Right cardiac atrium (tissue), 5 donors: ENCODE data around the gene MRPS2. TPM values are rescaled to one million over a fixed set of nuclear protein-coding genes. Genes with fewer than 3 reads are reported as not detected.

Source experiments
- ATAC-seq, 2 donors: fragments of 200-7000 bp; cut with Tn5 transposase; one replicate each; pipeline versions ENCODE4 v1.8.0 to v1.9.1; 2020; ENCODE audit warnings: moderate library complexity in 2 of 2, mild to moderate bottlenecking in 1 of 2
- DNase-seq, 3 donors: peaks; one replicate each; pipeline ENCODE4 v3.0.0-alpha.2; 2020
- H3K27ac ChIP-seq: one replicate; pipeline ENCODE4 v1.5.1; 2013; ENCODE audit warnings: mild to moderate bottlenecking, low read length, control low read depth, moderate library complexity
- H3K27me3 ChIP-seq: one replicate; pipeline ENCODE4 v1.6.1; 2013; ENCODE audit not compliant: control insufficient read depth, insufficient read depth
- H3K4me1 ChIP-seq: one replicate; pipeline ENCODE4 v1.6.1; 2013; ENCODE audit warnings: low read length; ENCODE audit not compliant: control insufficient read depth, insufficient read depth
- H3K4me3 ChIP-seq: one replicate; pipeline ENCODE4 v1.5.1; 2013; ENCODE audit warnings: low read length, control low read depth
- H3K9me3 ChIP-seq: one replicate; pipeline ENCODE4 v1.6.1; 2013; ENCODE audit warnings: low read length; ENCODE audit not compliant: control insufficient read depth
- WGBS: extraction: QIAGEN DNeasy Blood & Tissue Kit; methylation state at CpG from one replicate; pipeline ENCODE4 v1.1.7; 2013; 5-methylcytosine and 5-hydroxymethylcytosine counted together
- intact Hi-C, 4 donors: fragments of 100-400 bp; cut with DNase I; formaldehyde crosslinking; loops; one replicate each; pipeline versions ENCODE4 v1.11.0 to v1.14.0; 2022 to 2023
- polyA plus RNA-seq: library from polyadenylated mRNA; stranded (reverse); fragments of 200-250 nt; gene quantifications from one replicate; pipeline ENCODE4 v1.2.3, GENCODE V29; 2013
- total RNA-seq, 4 donors: library from RNA; stranded (reverse); fragmentation: NEBNext Ultra II Directional; extraction: Animal tissue kit (Norgen Biotek cat#: 25700); gene quantifications; one replicate each; pipeline ENCODE4 v1.2.1, GENCODE V29; 2021
- donor health status: healthy with polysubstance abuse.
- donor health status: DM: no; HTN: yes; CAD: no.
- donor health status: DM: no; HTN: no; CAD: no.
- donor health status: DM: no; HTN: yes; CAD: no; lungs with severe emphysema.
- donor health status: DM: yes; HTN: yes; CAD: no.

Gene MRPS2
- total and polyA plus RNA-seq, 5 donors: 27.1 to 48.9 (median 38.1) TPM

DNA sequence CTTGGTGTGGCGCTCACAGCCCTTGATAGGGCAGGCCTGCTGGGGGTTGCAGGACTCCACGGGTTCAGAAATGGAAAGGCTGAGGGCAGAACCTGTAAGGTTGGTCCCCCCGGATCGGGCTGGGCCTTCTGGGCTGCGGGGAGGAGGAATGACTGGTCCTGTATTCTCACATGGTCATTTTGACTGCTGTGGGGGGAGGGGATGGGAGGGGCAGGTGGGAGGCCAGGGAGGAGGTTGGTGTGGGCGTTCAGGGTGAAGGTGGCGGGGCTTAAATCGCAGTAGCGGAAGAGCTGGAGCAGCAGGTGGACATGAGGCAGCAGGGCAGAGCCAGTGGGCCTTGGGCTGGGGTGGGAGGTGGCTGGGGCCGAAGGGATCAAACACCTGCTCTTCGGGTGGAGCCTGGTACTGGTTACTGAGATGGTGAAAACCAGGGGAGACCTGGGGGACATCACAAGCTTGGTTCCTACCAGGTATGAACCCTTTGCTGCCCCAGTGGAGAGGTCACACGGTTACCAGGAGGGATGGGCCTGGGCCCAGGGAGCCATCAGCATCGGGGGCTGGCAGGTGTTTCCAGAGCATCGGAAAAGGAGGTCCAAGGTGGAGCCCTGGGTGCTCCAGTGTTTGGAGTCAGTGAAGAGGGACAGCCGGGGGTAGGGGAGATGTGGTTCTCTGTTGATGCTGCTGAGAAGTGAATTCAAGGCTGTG is 1.8 kb downstream of the MRPS2 start:
- intact Hi-C loops: no loop called here

DNA sequence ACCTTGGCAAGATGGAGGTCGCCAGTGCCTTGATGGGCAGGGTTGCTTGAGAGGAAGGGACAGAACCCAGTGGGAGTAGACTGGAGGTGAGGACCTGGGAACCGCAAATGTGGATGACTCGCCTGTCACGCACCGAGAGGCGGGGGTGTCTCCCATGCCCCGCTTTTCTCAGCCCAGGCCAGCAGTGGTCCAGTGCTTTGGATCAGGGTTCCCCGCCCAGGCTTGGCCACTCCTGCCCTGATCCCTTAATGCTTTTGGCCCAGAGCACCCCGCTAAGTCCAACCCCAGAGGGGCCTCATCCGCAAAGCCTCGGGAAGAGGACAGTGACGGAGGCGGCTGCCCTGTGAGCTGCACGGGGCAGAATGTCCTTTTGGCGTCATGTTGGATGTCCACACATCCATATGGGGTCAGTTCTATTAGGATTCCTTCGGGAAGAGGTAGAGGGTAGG is 2.4 kb downstream of the MRPS2 start:
- H3K27me3 ChIP-seq: no peaks in the 10 kb centered on the region
- H3K4me1 ChIP-seq: no peaks in the 10 kb centered on the region
- ATAC-seq (no peak), DNase-seq (peak in 2 of 3 donors; percentile 20 to 65)
- no peaks in the 10 kb centered on the region for H3K9me3 ChIP-seq
- 88% methylated on average over 16 of the region's 16 CpGs for WGBS
- intact Hi-C loops: no loop called here
- no peak overlapping the region for H3K27ac ChIP-seq
- no peak overlapping the region for H3K4me3 ChIP-seq

More for the DNA sequence above, 1.8 kb downstream of the MRPS2 start:
- WGBS: 90% methylated on average over 15 of the region's 15 CpGs
- ATAC-seq (no peak), DNase-seq (peak in 1 of 3 donors; percentile 49)
- Histone ChIP-seq H3K9me3 (no peaks in the 10 kb centered on the region), H3K27me3 (no peaks in the 10 kb centered on the region), H3K27ac (no peak overlapping the region), H3K4me3 (no peak overlapping the region), H3K4me1 (no peaks in the 10 kb centered on the region)

DNA sequence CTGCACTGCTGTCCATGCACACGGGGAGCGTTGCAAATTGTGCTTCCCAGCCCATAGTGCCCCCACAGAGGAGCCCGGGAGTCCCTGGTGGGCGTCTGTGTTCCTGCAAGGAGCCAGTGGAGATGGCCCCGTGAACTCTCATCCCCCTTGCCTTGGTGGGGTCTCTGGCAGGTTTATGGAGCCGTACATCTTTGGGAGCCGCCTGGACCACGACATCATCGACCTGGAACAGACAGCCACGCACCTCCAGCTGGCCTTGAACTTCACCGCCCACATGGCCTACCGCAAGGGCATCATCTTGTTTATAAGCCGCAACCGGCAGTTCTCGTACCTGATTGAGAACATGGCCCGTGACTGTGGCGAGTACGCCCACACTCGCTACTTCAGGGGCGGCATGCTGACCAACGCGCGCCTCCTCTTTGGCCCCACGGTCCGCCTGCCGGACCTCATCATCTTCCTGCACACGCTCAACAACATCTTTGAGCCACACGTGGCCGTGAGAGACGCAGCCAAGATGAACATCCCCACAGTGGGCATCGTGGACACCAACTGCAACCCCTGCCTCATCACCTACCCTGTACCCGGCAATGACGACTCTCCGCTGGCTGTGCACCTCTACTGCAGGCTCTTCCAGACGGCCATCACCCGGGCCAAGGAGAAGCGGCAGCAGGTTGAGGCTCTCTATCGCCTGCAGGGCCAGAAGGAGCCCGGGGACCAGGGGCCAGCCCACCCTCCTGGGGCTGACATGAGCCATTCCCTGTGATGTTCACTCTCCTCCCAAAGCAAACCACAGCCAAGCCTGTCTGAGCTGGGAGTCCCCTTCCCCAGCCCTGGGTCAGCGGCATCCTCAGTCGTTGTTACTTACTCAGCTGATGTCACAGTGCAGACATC is 3.1 kb downstream of the MRPS2 start:
- DNase-seq (peak in 1 of 3 donors; percentile 45), ATAC-seq (no peak)
- no peak overlapping the region for H3K4me3 ChIP-seq
- no peaks in the 10 kb centered on the region for H3K4me1 ChIP-seq
- intact Hi-C loops: no loop called here
- no peaks in the 10 kb centered on the region for H3K9me3 ChIP-seq
- H3K27ac ChIP-seq: no peak overlapping the region
- WGBS: 90% methylated on average over 41 of the region's 41 CpGs
- H3K27me3 ChIP-seq: no peaks in the 10 kb centered on the region

DNA sequence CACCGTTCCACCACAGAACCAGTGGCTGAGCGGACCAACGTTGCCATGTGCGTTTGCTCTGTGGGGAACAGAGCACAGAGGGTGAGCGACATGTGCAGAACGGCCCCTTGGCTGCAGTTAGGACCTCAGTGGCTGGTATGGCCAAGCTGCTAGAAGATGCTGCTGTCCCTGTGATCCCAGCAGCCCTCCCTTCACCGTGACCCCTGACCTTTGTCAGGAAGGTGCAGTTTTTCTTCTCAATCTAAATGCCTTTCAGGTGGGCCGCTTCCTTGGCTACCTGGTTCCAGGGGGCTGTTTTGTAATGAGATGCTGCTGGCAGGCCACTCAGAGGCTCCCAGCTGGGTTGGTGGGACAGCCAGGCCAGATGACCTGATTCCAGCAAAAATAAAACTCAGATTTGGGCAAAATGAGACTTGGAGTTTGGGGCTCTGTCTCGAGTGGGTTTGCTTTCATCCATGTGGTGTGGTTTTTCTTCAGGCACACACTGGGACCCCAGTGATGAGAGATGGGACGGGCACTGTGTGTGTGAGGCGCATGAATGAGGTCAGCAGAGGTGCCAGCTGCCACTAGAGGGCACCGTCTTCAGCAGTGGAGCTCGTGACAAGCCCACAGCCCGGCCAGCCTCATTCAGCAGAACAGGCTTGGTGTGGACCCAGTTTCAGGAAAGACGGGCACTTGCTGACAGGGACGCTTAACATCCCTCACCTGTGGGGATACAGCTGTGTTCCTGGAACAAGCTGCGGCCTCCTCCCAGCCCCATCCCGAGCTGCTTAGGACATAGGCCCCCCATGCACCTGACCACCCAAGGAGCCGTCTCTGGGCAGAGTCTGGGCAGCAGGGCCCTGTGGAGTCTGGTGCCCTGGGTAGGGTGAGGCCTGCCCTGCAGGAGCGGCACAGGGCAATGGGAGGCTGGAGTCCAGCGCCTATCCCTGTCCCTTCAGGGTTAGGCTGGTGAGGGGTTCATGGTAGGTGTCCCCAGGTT is 4.1 kb downstream of the MRPS2 start:
- H3K4me1 ChIP-seq: no peaks in the 10 kb centered on the region
- H3K27me3 ChIP-seq: no peaks in the 10 kb centered on the region
- H3K27ac ChIP-seq: no peak overlapping the region
- intact Hi-C loops: no loop called here
- no peaks in the 10 kb centered on the region for H3K9me3 ChIP-seq
- 63% methylated on average over 21 of the region's 21 CpGs for WGBS
- no peak overlapping the region for H3K4me3 ChIP-seq
- ATAC-seq: no peak
- DNase-seq: peak; percentile 57 to 85 (median 79)

DNA sequence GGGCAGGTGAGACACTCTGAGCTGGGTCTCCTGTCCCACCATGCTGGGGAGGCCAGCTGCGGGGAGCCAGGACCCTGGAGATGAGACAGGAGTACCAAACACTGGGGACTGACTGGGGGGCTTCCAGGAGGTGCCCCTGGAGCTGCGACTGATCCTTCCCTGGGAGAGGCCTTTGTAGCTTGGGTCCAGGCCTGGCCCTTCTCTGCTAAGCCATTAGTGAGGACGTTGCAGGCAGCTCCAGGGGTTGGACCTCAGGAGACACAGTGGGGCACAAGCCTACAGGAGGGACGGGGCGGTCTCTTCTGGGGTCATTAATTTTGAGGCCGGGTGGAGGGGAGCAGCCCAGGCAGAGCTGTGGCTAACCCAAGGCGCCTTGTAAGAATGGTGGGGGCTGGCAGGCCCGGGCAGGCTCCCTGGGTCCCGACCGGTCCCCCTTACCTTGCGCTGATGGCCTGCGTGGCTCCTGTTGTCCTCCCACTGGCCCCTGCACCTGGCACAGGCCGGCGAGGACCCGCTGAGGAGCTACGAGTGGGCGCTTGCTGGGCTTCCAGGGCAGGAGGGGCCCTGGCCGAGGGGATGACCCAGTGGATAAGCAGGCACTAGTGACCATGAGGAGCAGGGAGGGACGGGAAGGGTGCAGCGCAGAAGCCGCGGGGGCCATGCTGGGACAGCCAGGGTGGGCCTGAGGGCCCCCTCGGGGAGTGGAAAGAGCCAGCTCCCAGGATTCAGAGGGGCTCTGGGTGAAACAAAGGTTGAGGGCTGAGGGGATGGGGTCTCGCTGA is 5.1 kb downstream of the MRPS2 start:
- intact Hi-C loops: no loop called here
- 86% methylated on average over 24 of the region's 24 CpGs for WGBS
- Histone ChIP-seq H3K4me1 (no peaks in the 10 kb centered on the region), H3K27me3 (no peaks in the 10 kb centered on the region), H3K9me3 (no peaks in the 10 kb centered on the region), H3K4me3 (no peak overlapping the region), H3K27ac (no peak overlapping the region)
- ATAC-seq: no peak
- DNase-seq: no peak

DNA sequence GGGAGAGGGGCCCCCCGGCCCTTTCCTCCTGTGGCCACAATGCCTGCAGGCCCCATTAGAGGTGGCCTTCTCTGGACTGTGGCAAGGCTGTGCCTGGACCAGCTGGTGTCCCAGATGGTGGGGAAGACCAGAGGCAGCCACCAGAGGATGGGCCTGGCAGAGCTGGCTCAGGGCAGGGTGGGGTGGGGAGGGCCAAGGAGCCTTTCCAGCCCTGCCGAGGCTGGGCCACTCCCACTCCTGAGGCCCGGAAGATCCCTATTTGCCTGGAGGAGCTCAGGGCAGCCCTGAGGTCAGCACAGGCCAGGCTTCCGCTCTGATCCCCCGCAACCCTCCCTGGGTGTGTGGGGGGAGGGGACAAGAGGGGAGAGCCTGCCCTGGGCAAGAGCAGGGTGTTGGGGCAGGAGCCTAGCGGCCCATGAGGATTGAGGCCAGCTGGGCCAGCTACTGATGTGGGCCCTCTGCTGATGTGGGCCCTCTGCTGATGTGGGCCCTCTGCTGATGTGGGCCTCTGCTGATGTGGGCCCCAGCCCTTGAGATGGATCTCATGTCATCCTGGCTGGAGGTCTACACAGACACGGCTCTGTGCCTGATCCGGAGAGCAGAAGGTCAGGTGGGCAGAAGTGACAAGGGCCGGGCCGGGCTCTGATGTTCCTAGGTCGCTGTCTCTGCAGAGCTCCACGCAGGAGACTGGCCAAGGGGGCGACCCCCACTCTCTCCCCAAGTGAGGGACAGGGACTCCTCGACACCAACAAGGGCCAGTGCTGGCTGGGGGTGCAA is 6.0 kb downstream of the MRPS2 start:
- Histone ChIP-seq H3K27me3 (no peaks in the 10 kb centered on the region), H3K9me3 (no peaks in the 10 kb centered on the region), H3K27ac (no peak overlapping the region), H3K4me1 (no peaks in the 10 kb centered on the region), H3K4me3 (no peak overlapping the region)
- WGBS: 56% methylated on average over 14 of the region's 14 CpGs
- ATAC-seq (peak in 1 of 2 donors; percentile 24), DNase-seq (peak in 1 of 3 donors; percentile 39)
- intact Hi-C loops: no loop called here

DNA sequence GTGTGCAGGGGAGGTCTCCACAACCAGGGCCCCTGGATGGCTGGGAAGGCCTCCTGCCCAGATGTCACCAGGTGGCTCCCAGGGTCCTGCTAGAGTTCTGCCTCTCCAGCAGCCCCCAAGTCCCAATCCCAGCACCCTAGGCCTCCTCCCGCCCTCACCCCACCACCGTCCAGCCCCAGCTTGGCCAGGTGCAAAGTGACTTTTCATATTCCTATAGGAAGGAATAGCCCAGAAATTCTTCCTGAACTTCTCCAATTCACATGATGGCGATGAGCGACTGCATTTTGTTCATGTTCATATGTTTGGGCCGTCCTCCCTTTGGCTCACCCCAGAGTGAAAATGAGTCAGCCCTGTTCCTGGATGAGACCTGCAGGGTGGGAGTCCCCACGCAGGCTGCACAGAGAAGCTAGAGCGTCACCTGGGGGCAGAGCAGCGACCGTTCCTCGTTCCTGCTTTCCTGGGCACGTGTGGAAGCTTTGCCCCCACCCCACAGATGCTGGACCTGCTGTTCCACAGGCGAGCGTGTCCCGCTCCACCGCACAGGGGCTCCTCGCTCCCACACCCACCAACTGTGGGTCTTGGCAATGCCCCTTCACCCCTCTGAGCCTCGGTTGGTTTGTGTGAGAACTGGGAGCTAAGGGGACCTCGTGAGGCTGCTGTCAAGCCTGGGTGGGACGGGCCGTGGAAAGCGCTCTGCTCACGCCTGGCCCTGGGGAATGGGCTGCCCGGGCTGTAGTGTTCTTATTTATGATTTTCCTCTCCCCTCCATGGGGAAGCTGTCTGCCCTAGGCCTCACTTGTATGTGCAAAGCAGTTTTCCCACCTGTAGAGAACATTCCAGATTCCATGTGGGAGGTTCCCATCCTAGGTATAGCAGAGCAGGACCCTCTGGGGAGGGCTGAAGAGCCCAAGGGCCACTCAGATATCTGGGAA is 6.9 kb downstream of the MRPS2 start:
- no peaks in the 10 kb centered on the region for H3K9me3 ChIP-seq
- DNase-seq (no peak), ATAC-seq (no peak)
- H3K4me3 ChIP-seq: no peak overlapping the region
- H3K4me1 ChIP-seq: no peaks in the 10 kb centered on the region
- intact Hi-C loops: no loop called here
- 87% methylated on average over 23 of the region's 23 CpGs for WGBS
- H3K27ac ChIP-seq: no peak overlapping the region
- no peaks in the 10 kb centered on the region for H3K27me3 ChIP-seq

DNA sequence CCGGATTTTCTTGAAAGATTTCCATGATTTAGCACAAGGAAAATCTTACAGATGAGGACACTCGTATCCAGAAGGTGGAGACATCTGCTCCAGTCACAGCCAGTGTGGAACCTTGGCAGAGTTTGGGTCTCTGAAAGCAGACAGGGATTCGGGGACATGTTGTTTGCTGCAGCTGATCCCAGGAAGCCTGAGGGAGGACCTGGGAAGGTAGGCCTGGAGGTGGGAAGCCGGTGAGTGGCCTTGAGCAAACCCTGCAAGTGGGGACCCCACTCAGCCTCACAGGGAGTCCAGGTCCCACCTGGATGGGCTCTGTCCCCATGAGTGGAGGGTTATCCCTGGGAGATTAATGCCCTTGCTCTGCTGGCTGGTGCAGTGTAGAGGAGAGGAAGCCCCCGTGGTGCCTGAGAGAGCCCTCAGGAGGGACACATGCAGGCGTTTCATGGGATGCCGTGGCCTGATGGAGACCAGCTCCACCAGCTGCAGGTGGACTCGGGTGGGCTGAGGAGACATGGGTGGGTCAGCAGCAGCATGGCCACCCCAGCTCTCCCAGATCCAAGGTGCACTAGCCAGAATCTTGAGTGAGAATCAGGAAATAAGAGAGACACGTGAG is 7.8 kb downstream of the MRPS2 start:
- no peak overlapping the region for H3K4me3 ChIP-seq
- intact Hi-C loops: no loop called here
- no peaks in the 10 kb centered on the region for H3K27me3 ChIP-seq
- ATAC-seq (no peak), DNase-seq (no peak)
- 91% methylated on average over 9 of the region's 9 CpGs for WGBS
- H3K9me3 ChIP-seq: no peaks in the 10 kb centered on the region
- H3K27ac ChIP-seq: no peak overlapping the region
- no peaks in the 10 kb centered on the region for H3K4me1 ChIP-seq

DNA sequence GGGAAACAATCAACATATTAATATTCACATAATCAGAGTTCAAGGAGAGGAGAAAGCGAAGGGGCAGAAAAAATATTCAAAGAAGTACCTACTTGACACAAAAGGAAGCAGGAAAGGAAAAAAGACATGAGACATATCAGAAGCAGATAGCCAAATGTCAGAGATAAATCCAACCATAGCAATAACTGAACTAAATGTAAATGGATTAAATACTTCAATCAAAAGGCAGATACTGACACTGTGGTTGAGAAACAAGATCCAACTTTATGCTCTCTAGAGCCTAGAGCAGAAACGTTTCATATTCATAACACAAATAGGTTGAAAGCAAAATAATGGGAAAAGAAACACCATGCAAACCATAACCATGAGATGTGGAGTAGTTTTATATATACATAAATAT is 9.0 kb downstream of the MRPS2 start:
- no peak overlapping the region for H3K4me3 ChIP-seq
- H3K27ac ChIP-seq: no peak overlapping the region
- 86% methylated on average over 2 of the region's 2 CpGs for WGBS
- no peak for DNase-seq
- no peaks in the 10 kb centered on the region for H3K4me1 ChIP-seq
- no peak for ATAC-seq
- no peaks in the 10 kb centered on the region for H3K27me3 ChIP-seq
- intact Hi-C loops: no loop called here
- no peaks in the 10 kb centered on the region for H3K9me3 ChIP-seq
